Breast epithelium (tissue), 3 donors: ENCODE data around the gene PARD3B.

Experiments
- CTCF ChIP-seq, 3 donors: fragments of 450-650 bp; IDR thresholded peaks; one replicate each; pipeline ENCODE4 v1.5.1; 2016 to 2017; ENCODE audit warnings: antibody characterized with exemption in 3 of 3, mild to moderate bottlenecking in 3 of 3, moderate library complexity in 3 of 3
- POLR2A ChIP-seq: fragments of 450-650 bp; IDR thresholded peaks from one replicate; pipeline ENCODE4 v1.6.1; 2016; ENCODE audit warnings: antibody characterized with exemption, mild to moderate bottlenecking, moderate library complexity
- POLR2AphosphoS5 ChIP-seq, 3 donors: sonication (generic); formaldehyde crosslinking; IDR thresholded peaks; one replicate each; pipeline ENCODE4 v1.6.1; 2017; ENCODE audit warnings: antibody characterized with exemption in 3 of 3

GRCh38 chr2:204947405-204947804 is 402.1 kb downstream of the PARD3B start:
- TF ChIP-seq CTCF (IDR thresholded peaks at IDR 0.05) (no peak), POLR2A (no peak), POLR2AphosphoS5 (IDR thresholded peaks at IDR 0.05) (no peak)
